NCI-H1092 treated with DMSO at 0.1 percent for 48 hours (cell line): ENCODE measurements around the gene MOB3C.

Experiments used
- DNase-seq: peaks from one replicate; lab custom pipeline; 2025; lab: John Stamatoyannopoulos, UW

The MOB3C gene

DNA sequence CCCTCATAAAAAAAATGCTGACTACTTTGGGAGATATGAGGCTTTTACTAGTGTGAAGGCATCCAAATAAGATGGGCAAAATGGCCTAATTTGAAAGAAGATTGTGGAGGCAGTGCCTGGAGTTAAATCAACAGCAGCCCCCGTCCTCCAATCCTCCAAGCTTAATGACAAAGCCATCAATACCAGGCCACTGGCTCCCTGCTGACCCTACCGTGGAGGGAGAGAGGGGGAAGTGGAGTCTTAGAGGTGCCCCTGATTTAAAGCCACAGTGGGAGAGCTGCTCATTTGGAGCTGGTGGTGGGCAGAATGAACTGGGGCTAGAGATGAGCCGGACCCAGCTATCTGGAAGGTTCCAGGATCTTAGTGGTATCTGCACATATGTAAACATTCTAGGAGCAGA is 40.8 kb downstream of the MOB3C start:
- DNase-seq, result no peak

DNA sequence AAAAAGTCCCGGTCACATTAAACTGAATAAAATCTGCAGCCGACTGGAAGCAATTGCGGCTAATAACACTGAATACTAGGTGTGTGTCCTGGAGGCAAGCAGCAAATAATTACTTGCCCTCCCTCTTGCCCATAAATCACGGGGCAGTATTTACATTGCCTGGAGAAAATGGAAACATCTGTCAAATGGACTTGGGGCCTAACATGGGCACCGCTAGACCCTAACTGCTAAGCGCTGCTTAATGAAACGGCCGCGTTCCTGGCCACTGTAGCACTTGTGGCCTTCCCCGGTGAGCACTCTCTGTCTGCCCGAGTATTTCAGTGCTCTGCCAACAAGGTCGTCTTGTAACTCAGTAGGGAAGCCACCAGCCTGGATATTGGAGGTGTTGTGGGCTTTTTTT is 41.3 kb downstream of the MOB3C start:
- no peak for DNase-seq

DNA sequence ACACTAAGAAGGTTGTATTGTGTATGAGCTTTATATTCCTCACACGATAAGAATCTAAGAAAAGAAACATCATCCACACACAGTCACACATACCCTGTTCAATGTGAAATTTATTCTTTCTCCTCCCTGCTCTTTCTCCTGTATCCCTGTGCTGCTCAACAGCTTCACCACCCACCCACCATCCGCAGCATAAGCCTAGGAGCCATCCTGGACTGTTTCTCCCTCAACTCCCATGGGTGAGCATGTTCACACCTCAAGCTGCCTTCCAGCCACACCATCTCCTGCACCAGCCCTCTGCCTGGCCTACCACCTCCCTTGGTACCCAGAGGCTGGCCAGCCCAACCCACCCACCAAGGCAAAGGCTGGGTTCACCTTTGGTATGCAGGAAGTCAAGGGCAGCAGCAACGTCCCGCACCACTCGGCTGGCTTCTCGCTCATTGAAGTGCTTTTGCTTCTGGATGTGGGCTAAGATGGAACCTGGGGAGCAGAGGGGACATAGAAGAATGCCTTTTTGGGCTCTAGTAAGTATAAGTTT is 44.9 kb downstream of the MOB3C start:
- DNase-seq, result no peak

DNA sequence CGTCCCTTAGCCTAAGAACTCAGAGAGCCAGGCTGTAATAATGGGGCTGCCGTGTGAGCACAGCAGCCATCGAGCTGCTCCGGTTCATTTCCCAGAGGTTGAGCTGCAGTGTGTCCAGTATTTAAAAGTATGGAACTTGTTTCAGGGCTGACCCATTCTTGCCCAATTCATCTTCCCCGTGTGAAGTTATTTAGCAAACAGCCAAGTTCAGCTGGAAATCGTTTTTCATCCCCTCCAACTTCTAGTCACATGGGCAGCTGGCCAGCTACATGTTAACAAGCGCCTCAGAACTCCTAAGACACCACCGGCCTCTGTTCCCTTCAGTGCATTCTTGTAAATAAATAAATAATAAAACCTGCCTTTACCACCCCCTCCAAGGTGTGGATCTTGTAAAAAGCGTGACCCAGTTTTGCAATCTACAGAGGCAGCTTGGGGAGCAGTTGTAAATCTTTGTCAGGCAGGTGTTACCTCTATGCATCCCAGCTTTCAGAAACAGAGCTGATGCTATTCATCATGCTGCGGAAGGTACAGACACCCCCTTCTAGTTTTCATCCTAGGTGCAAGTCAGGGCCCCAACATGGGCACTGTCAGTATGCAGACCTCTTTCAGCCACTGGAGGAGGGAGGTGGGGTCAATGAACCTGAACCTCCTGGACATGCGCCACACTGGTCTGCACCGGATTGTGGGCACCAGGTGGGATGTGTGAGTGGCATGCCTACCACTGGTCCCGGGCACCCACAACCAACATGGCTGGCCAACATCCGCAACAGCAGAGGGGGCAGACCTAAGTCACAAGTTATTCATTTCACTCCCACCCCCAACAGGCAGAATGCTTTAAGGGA is 46.5 kb downstream of the MOB3C start:
- no peak for DNase-seq

GRCh38 chr1:46569116-46569515 is 47.5 kb downstream of the MOB3C start:
- DNase-seq, result no peak

DNA sequence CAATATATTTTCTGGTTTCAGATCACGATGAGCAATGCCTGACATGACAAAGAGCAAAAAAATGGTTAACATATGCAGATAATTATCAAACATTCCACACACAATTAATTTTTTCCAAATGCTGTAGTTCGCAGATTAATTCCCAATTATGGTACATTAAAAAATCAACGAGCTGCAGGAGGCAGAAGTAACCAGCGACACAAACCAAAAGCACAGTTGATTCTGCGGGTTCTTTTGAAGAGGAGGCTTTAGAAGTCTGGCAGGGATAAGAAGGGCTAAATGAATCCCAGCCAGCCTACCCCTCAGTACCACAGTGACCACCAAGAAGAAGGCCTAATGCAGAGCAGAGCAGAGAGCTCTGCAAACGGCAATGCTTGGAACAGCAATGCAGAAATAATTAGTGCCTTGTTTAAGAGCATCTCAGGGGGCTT is 48.1 kb downstream of the MOB3C start:
- DNase-seq, result no peak

GRCh38 chr1:46563341-46563740 is 53.3 kb downstream of the MOB3C start:
- DNase-seq, result no peak

GRCh38 chr1:46562498-46562897 is 54.1 kb downstream of the MOB3C start:
- no peak for DNase-seq

DNA sequence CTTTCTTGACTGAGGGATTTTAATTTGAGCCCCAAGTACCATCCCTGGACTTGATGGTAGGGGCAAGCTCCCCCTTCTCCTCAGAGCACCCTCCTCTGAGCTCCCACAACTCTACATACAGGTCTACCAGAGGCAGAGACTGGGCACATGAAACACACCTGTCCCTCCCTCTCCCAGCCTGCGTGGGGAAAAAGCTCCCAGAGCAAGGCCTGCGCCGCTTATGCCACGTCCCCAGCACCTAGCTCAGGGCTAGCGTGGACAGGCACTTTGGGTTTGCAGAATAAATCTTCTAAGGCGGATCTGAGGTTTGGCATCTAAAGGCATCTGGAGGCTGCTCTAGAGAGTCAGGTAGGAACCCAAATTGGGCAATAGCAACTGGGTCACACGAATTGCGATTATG is 57.6 kb downstream of the MOB3C start:
- DNase-seq, result no peak

- DNase-seq, result no peak
Observed at GRCh38 chr1:46558141-46558963, 58.3 kb downstream of the MOB3C start.
